SK-N-SH treated with all-trans-retinoic acid at 6 μM for 48 hours (cell line): ENCODE results near the gene RHCG.

Experiments
- ATAC-seq: fragments of 200-7000 bp; cut with Tn5 transposase; 3 replicates; pipeline ENCODE4 v1.9.1; 2020; ENCODE audit warnings: mild to moderate bottlenecking, moderate library complexity
- ARNTL ChIP-seq: fragments of 450-650 bp; formaldehyde crosslinking; IDR thresholded peaks from 2 replicates; pipeline ENCODE4 v1.5.0; 2020; ENCODE audit warnings: low read depth, mild to moderate bottlenecking, moderate library complexity, borderline replicate concordance
- BACH2 ChIP-seq: fragments of 250-450 bp; sonication (Bioruptor Pico); IDR thresholded peaks from 2 replicates; pipeline ENCODE4 v1.9.0; 2021; ENCODE audit warnings: mild to moderate bottlenecking, borderline replicate concordance
- CSDC2 ChIP-seq: fragments of 250-450 bp; sonication (Bioruptor Pico); IDR thresholded peaks from 2 replicates; pipeline ENCODE4 v1.5.0; 2020; ENCODE audit warnings: mild to moderate bottlenecking, moderate library complexity
- ESRRG ChIP-seq: fragments of 250-450 bp; sonication (Bioruptor Pico); IDR thresholded peaks from 2 replicates; pipeline ENCODE4 v1.6.1; 2021; ENCODE audit warnings: mild to moderate bottlenecking
- GLIS3 ChIP-seq: fragments of 250-450 bp; sonication (Bioruptor Pico); IDR thresholded peaks from 2 replicates; pipeline ENCODE4 v1.5.0; 2020; ENCODE audit warnings: mild to moderate bottlenecking, moderate library complexity
- ISL1 ChIP-seq: fragments of 250-450 bp; sonication (Bioruptor Pico); IDR thresholded peaks from 2 replicates; pipeline ENCODE4 v2.1.2; 2022; ENCODE audit warnings: mild to moderate bottlenecking, moderate library complexity
- OSR1 ChIP-seq: fragments of 250-450 bp; sonication (Bioruptor Pico); IDR thresholded peaks from 2 replicates; pipeline ENCODE4 v1.8.0; 2022; ENCODE audit warnings: moderate library complexity, mild to moderate bottlenecking, inconsistent platforms
- PATZ1 ChIP-seq: fragments of 250-450 bp; sonication (Bioruptor Pico); IDR thresholded peaks from 2 replicates; pipeline ENCODE4 v1.8.0; 2020; ENCODE audit warnings: mild to moderate bottlenecking, moderate library complexity, borderline replicate concordance
- POU6F1 ChIP-seq: fragments of 250-450 bp; sonication (Bioruptor Pico); IDR thresholded peaks from 2 replicates; pipeline ENCODE4 v1.8.0; 2021; ENCODE audit warnings: low read depth, mild to moderate bottlenecking, moderate library complexity, borderline replicate concordance
- PPARA ChIP-seq: fragments of 250-450 bp; sonication (Bioruptor Pico); IDR thresholded peaks from 2 replicates; pipeline ENCODE4 v1.5.0; 2020; ENCODE audit warnings: mild to moderate bottlenecking, borderline replicate concordance
- RARB ChIP-seq: fragments of 250-450 bp; sonication (Bioruptor Pico); IDR thresholded peaks from 2 replicates; pipeline ENCODE4 v1.8.0; 2021; ENCODE audit warnings: mild to moderate bottlenecking, moderate library complexity
- TCF4 ChIP-seq: fragments of 250-450 bp; sonication (Bioruptor Pico); IDR thresholded peaks from 2 replicates; pipeline ENCODE4 v1.8.0; 2021; ENCODE audit warnings: mild to moderate bottlenecking, moderate library complexity, borderline replicate concordance
- TOX ChIP-seq: fragments of 250-450 bp; sonication (Bioruptor Pico); IDR thresholded peaks from 2 replicates; pipeline ENCODE4 v1.8.0; 2021; ENCODE audit warnings: mild to moderate bottlenecking, moderate library complexity, borderline replicate concordance
- ZC3H10 ChIP-seq: fragments of 250-450 bp; sonication (Bioruptor Pico); IDR thresholded peaks from 2 replicates; pipeline ENCODE4 v1.5.1; 2021; ENCODE audit warnings: mild to moderate bottlenecking, moderate library complexity
- ZFP3 ChIP-seq: fragments of 250-450 bp; sonication (Bioruptor Pico); IDR thresholded peaks from 2 replicates; pipeline ENCODE4 v1.5.0; 2020; ENCODE audit warnings: mild to moderate bottlenecking, moderate library complexity
- ZFP30 ChIP-seq: fragments of 450-650 bp; formaldehyde crosslinking; IDR thresholded peaks from 2 replicates; pipeline ENCODE4 v1.5.0; 2022; ENCODE audit warnings: mild to moderate bottlenecking, moderate library complexity
- ZNF565 ChIP-seq: fragments of 450-650 bp; formaldehyde crosslinking; conservative IDR thresholded peaks from 2 replicates; pipeline ENCODE4 v1.5.0; 2020; ENCODE audit warnings: low read depth, mild to moderate bottlenecking, moderate library complexity
- ZNF70 ChIP-seq: fragments of 450-650 bp; formaldehyde crosslinking; IDR thresholded peaks from 2 replicates; pipeline ENCODE4 v1.5.0; 2020; ENCODE audit warnings: mild to moderate bottlenecking, moderate library complexity
- TF ChIP-seq, protein P1 (sequence below): fragments of 250-450 bp; sonication (Bioruptor Pico); IDR thresholded peaks from 2 replicates; pipeline ENCODE4 v1.5.0; 2020; ENCODE audit warnings: mild to moderate bottlenecking, moderate library complexity
- TF ChIP-seq, protein P2 (sequence below): fragments of 250-450 bp; sonication (Bioruptor Pico); IDR thresholded peaks from 2 replicates; pipeline ENCODE4 v1.5.1; 2021; ENCODE audit warnings: mild to moderate bottlenecking, moderate library complexity

Gene RHCG

GRCh38 chr15:89513284-89513683 is 16.9 kb upstream of the RHCG start:
- no peak for ATAC-seq
- TF ChIP-seq TOX (CRISPR knock-in tag), result no peak
- TF ChIP-seq ZNF70 (CRISPR knock-in tag), result no peak
- no peak for TF ChIP-seq TCF4 (CRISPR knock-in tag)
- no peak for TF ChIP-seq RARB (CRISPR knock-in tag)
- no peak for TF ChIP-seq ZNF565 (CRISPR knock-in tag)
- no peak for TF ChIP-seq CSDC2 (CRISPR knock-in tag)
- no peak for TF ChIP-seq POU6F1 (CRISPR knock-in tag)
- no peak for TF ChIP-seq PPARA (CRISPR knock-in tag)

DNA sequence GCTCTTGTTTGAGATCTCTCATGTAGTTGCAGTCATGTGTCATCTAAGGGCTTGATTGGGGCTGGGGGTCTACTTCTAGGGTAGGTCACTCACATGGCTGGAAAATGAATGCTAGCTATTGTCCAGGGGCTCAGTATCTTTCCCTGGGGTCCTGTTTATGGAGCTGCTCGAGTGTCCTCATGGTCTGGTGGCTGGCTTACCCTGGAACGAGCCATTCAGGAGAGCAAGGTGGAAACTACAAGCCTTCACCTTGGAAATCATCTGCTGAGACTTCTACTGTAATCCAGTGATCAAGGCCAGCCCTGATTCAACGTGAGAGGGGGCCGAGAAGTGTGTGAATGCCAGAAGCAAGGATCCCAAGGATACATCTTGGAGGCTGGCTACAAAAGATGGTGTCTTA is 16.2 kb upstream of the RHCG start:
- TF ChIP-seq, protein P1, sequence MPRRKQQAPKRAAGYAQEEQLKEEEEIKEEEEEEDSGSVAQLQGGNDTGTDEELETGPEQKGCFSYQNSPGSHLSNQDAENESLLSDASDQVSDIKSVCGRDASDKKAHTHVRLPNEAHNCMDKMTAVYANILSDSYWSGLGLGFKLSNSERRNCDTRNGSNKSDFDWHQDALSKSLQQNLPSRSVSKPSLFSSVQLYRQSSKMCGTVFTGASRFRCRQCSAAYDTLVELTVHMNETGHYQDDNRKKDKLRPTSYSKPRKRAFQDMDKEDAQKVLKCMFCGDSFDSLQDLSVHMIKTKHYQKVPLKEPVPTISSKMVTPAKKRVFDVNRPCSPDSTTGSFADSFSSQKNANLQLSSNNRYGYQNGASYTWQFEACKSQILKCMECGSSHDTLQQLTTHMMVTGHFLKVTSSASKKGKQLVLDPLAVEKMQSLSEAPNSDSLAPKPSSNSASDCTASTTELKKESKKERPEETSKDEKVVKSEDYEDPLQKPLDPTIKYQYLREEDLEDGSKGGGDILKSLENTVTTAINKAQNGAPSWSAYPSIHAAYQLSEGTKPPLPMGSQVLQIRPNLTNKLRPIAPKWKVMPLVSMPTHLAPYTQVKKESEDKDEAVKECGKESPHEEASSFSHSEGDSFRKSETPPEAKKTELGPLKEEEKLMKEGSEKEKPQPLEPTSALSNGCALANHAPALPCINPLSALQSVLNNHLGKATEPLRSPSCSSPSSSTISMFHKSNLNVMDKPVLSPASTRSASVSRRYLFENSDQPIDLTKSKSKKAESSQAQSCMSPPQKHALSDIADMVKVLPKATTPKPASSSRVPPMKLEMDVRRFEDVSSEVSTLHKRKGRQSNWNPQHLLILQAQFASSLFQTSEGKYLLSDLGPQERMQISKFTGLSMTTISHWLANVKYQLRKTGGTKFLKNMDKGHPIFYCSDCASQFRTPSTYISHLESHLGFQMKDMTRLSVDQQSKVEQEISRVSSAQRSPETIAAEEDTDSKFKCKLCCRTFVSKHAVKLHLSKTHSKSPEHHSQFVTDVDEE (CRISPR knock-in tag), result no peak
- TF ChIP-seq RARB (CRISPR knock-in tag) (no peak), ZC3H10 (no peak), ZFP3 (CRISPR knock-in tag) (no peak), ZNF565 (CRISPR knock-in tag) (no peak), PATZ1 (CRISPR knock-in tag) (no peak), BACH2 (CRISPR knock-in tag) (no peak), ARNTL (no peak)
- no peak for ATAC-seq

DNA sequence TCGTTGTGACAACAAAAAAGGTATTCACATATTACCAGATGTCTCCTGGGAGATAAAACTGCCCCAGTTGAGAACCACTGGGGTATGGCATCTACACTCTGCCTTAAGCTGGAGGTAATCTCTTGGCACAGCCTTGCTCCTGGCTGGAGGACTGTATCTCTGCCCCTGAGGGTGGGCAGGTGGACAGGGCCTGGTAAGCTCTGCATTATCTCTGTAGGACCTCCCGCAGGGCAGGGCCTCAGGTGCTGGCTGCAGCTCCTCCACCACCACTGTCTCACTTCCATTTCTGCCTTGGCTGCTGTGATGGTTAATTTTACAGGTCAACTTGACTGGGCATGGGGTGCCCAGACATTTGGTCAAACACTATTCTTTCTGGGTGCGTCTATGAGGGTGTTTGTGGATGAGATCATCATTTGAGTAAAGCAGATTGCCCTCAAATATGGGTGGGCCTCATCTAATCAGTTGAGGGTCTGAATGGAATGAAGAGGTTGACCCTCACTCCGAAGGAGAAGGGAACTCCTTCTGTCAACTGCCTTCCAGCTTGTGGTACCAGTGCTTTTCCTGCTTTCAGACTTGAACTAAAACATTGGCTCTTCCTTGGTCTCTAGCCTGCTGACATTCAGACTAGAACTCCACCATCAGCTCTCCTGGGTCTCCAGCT is 9.8 kb upstream of the RHCG start:
- ATAC-seq, result no peak
- TF ChIP-seq OSR1 (CRISPR knock-in tag), result no peak
- TF ChIP-seq ZFP30, result no peak
- TF ChIP-seq, protein P1 (CRISPR knock-in tag), result no peak
- no peak for TF ChIP-seq RARB (CRISPR knock-in tag)
- no peak for TF ChIP-seq ARNTL
- no peak for TF ChIP-seq ESRRG (CRISPR knock-in tag)
- no peak for TF ChIP-seq ISL1 (CRISPR knock-in tag)
- TF ChIP-seq, protein P2, sequence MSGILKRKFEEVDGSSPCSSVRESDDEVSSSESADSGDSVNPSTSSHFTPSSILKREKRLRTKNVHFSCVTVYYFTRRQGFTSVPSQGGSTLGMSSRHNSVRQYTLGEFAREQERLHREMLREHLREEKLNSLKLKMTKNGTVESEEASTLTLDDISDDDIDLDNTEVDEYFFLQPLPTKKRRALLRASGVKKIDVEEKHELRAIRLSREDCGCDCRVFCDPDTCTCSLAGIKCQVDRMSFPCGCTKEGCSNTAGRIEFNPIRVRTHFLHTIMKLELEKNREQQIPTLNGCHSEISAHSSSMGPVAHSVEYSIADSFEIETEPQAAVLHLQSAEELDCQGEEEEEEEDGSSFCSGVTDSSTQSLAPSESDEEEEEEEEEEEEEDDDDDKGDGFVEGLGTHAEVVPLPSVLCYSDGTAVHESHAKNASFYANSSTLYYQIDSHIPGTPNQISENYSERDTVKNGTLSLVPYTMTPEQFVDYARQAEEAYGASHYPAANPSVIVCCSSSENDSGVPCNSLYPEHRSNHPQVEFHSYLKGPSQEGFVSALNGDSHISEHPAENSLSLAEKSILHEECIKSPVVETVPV (CRISPR knock-in tag), result no peak
- TF ChIP-seq POU6F1 (CRISPR knock-in tag), result no peak
- no peak for TF ChIP-seq BACH2 (CRISPR knock-in tag)
- no peak for TF ChIP-seq GLIS3 (CRISPR knock-in tag)
- no peak for TF ChIP-seq ZNF70 (CRISPR knock-in tag)
- no peak for TF ChIP-seq ZC3H10
- TF ChIP-seq TCF4 (CRISPR knock-in tag), result no peak
- no peak for TF ChIP-seq ZNF565 (CRISPR knock-in tag)
- no peak for TF ChIP-seq TOX (CRISPR knock-in tag)
